ENCODE results near the gene KIDINS220.

Gene KIDINS220

GRCh38 chr2:8840475-8841091, 3.2 kb upstream of the KIDINS220 start:
- DNase-seq (ENCODE audit: low spot score), result no peak

GRCh38 chr2:8839189-8839965, 2.0 kb upstream of the KIDINS220 start:
- TF ChIP-seq CTCF (IDR thresholded peaks at IDR 0.05; ENCODE audit: extremely low read depth, missing control alignments), result no peak

More at GRCh38 chr2:8840475-8841091, 3.2 kb upstream of the KIDINS220 start:
- no peak for TF ChIP-seq CTCF (IDR thresholded peaks at IDR 0.05; ENCODE audit: extremely low read depth, missing control alignments)

GRCh38 chr2:8837795-8838140, 355 bp upstream of the KIDINS220 start:
- no peak for DNase-seq (ENCODE audit: low spot score)
- TF ChIP-seq CTCF (IDR thresholded peaks at IDR 0.05; ENCODE audit: extremely low read depth, missing control alignments), result no peak

More at GRCh38 chr2:8839189-8839965, 2.0 kb upstream of the KIDINS220 start:
- no peak for DNase-seq (ENCODE audit: low spot score)

GRCh38 chr2:8835279-8835678, 2.1 kb downstream of the KIDINS220 start:
- DNase-seq (ENCODE audit: low spot score), result no peak
- TF ChIP-seq CTCF (IDR thresholded peaks at IDR 0.05; ENCODE audit: extremely low read depth, missing control alignments), result no peak

GRCh38 chr2:8833853-8834252, 3.6 kb downstream of the KIDINS220 start:
- no peak for TF ChIP-seq CTCF (IDR thresholded peaks at IDR 0.05; ENCODE audit: extremely low read depth, missing control alignments)
- DNase-seq (ENCODE audit: low spot score), result no peak

GRCh38 chr2:8831516-8831915, 5.9 kb downstream of the KIDINS220 start:
- DNase-seq (ENCODE audit: low spot score), result no peak
- TF ChIP-seq CTCF (IDR thresholded peaks at IDR 0.05; ENCODE audit: extremely low read depth, missing control alignments), result no peak

- DNase-seq (ENCODE audit: low spot score), result no peak
- no peak for TF ChIP-seq CTCF (IDR thresholded peaks at IDR 0.05; ENCODE audit: extremely low read depth, missing control alignments)
Observed at GRCh38 chr2:8827729-8828128, 9.7 kb downstream of the KIDINS220 start.

Data from GM20000 (cell line).